Epithelial cell of prostate (primary cell): ENCODE data around the gene CACNA1A.

Source experiments
- DNase-seq: peaks from one replicate; pipeline ENCODE4 v3.0.0-alpha.2; 2011; ENCODE audit warnings: low read depth, low spot score
- H3K27ac ChIP-seq: fragments of 450-650 bp; 2 replicates; pipeline ENCODE4 v1.5.1; 2017; ENCODE audit warnings: mild to moderate bottlenecking

Gene CACNA1A

GRCh38 chr19:13252569-13253335 lies 253.5 kb downstream of the CACNA1A start:
- no peak for DNase-seq
- H3K27ac ChIP-seq = no peak overlapping the region

- H3K27ac ChIP-seq = no peak overlapping the region
- no peak for DNase-seq
These were observed 261.4 kb downstream of the CACNA1A start for GRCh38 chr19:13244920-13245319.

GRCh38 chr19:13241231-13242104 lies 264.8 kb downstream of the CACNA1A start:
- DNase-seq = no peak
- H3K27ac ChIP-seq = no peak overlapping the region

GRCh38 chr19:13240312-13241022 lies 265.8 kb downstream of the CACNA1A start:
- no peak overlapping the region for H3K27ac ChIP-seq
- no peak for DNase-seq

GRCh38 chr19:13238891-13239534 lies 267.3 kb downstream of the CACNA1A start:
- no peak overlapping the region for H3K27ac ChIP-seq
- DNase-seq = no peak

GRCh38 chr19:13234518-13234917 lies 271.8 kb downstream of the CACNA1A start:
- H3K27ac ChIP-seq = no peak overlapping the region
- DNase-seq = no peak

GRCh38 chr19:13231663-13232062 lies 274.6 kb downstream of the CACNA1A start:
- DNase-seq = no peak

GRCh38 chr19:13229246-13229645 lies 277.0 kb downstream of the CACNA1A start:
- no peak for DNase-seq
- no peak overlapping the region for H3K27ac ChIP-seq

More at GRCh38 chr19:13231663-13232062, 274.6 kb downstream of the CACNA1A start:
- no peak overlapping the region for H3K27ac ChIP-seq

- no peak for DNase-seq
- no peak overlapping the region for H3K27ac ChIP-seq
These were observed 277.7 kb downstream of the CACNA1A start for GRCh38 chr19:13228561-13228960.

- H3K27ac ChIP-seq = no peak overlapping the region
- no peak for DNase-seq
These were observed 279.3 kb downstream of the CACNA1A start for GRCh38 chr19:13226983-13227382.

- no peak for DNase-seq
- H3K27ac ChIP-seq = no peak overlapping the region
These were observed 280.1 kb downstream of the CACNA1A start for GRCh38 chr19:13225973-13226865.

- no peak overlapping the region for H3K27ac ChIP-seq
- DNase-seq = no peak
These were observed 281.2 kb downstream of the CACNA1A start for GRCh38 chr19:13225085-13225484.

GRCh38 chr19:13220847-13221246 lies 285.4 kb downstream of the CACNA1A start:
- no peak overlapping the region for H3K27ac ChIP-seq
- no peak for DNase-seq

- H3K27ac ChIP-seq = no peak overlapping the region
- DNase-seq = no peak
These were observed 290.5 kb downstream of the CACNA1A start for GRCh38 chr19:13215572-13216380.

- DNase-seq = no peak
These were observed 292.1 kb downstream of the CACNA1A start for GRCh38 chr19:13214036-13214730.

GRCh38 chr19:13212759-13213330 lies 293.4 kb downstream of the CACNA1A start:
- no peak overlapping the region for H3K27ac ChIP-seq
- no peak for DNase-seq

More at GRCh38 chr19:13214036-13214730, 292.1 kb downstream of the CACNA1A start:
- no peak overlapping the region for H3K27ac ChIP-seq
